NB4 (cell line): ENCODE data around the gene NTN4.

ENCODE experiments used
- CTCF ChIP-seq: IDR thresholded peaks from one replicate; pipeline ENCODE4 v1.5.1; 2012; ENCODE audit warnings: low read depth, low read length
- POLR2A ChIP-seq: IDR thresholded peaks from 2 replicates; pipeline ENCODE4 v1.6.1; 2011; ENCODE audit warnings: mild to moderate bottlenecking; ENCODE audit not compliant: insufficient read length; ENCODE audit errors: extremely low read depth

DNA sequence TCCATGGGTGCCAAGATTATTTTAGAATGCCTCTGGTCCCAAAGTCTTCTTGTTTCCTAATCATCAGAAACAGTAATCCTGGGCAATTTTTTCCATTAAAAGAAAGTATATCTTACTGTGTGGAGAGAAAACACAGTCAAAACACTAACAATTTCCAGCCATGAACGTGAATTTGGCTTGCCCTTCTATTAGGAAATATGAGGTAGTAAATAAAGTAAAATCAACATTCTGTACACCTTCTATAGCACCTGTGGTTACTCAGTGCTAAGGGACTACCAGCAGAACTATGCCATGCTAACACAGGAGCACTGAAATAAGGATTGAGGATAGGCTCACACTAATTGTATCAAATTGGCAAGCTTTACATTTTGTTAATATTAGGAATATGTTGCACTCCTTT, 60.1 kb downstream of the NTN4 start:
- TF ChIP-seq POLR2A (no peak), CTCF (no peak)
